ENCODE data around the gene SCGB1C1.

DNA sequence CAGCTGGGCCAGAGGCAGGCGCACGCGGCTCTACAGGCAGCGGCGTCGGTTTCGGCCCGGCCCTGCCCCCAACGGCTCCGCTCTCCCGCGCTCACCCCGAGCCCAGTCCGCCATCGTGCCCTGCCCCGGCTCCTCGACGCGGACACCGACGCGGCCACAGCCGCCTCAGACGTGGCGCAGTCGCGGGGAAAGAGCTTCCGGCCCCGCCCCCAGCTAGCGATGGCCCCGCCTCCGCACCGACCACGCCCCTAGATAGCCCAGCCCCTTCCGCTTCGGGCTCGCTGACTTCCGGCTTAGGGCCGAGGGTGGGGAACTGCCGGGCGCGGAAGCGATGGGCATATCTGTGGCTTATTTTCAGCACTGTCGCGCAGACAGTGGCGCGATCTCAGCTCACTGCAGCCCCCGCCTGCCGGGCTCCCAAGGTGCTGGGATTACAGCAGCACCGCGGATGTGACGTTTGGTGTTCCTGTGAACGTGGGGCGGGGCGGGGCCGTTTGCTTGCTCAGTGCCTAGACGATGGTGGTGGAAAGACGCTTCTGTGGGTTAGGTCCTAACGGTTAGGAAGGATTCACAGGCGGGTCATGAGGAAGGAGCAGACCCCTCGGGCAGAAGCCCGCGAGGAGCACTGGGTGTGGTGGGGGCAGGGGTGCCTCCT, 14.5 kb downstream of the SCGB1C1 start, which contains the start of the genes BET1L and RIC8A:
- TF ChIP-seq, protein P1, sequence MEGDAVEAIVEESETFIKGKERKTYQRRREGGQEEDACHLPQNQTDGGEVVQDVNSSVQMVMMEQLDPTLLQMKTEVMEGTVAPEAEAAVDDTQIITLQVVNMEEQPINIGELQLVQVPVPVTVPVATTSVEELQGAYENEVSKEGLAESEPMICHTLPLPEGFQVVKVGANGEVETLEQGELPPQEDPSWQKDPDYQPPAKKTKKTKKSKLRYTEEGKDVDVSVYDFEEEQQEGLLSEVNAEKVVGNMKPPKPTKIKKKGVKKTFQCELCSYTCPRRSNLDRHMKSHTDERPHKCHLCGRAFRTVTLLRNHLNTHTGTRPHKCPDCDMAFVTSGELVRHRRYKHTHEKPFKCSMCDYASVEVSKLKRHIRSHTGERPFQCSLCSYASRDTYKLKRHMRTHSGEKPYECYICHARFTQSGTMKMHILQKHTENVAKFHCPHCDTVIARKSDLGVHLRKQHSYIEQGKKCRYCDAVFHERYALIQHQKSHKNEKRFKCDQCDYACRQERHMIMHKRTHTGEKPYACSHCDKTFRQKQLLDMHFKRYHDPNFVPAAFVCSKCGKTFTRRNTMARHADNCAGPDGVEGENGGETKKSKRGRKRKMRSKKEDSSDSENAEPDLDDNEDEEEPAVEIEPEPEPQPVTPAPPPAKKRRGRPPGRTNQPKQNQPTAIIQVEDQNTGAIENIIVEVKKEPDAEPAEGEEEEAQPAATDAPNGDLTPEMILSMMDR (IDR thresholded peaks at IDR 0.05; ENCODE audit: low read length) = no peak
- TF ChIP-seq EZH2 (IDR thresholded peaks at IDR 0.05; ENCODE audit: borderline replicate concordance, low read length) = no peak

Data from OCI-LY1 (cell line).